HT1080 (cell line): ENCODE data around the gene MCTS1. TPM values are rescaled to one million over a fixed set of nuclear protein-coding genes. Genes with fewer than 3 reads are reported as not detected.
"Not testable (repeated sequence)": the region's sequence is repeated elsewhere in the genome, so short reads cannot be mapped to it uniquely, and the experiment has no call there.

Source experiments
- DNase-seq: peaks from one replicate; pipeline ENCODE4 v3.0.0-alpha.2; 2015; ENCODE audit warnings: low read depth
- total RNA-seq: library from RNA; depleted of rRNA; stranded (reverse); fragments of >200 nt; shearing (Covaris generic); gene quantifications from 2 replicates; pipeline ENCODE4 v1.2.3, GENCODE V29; 2014; rRNA removed

MCTS1 gene
- total RNA-seq, 1 experiment from 2014 or later = 71.9 TPM

DNA sequence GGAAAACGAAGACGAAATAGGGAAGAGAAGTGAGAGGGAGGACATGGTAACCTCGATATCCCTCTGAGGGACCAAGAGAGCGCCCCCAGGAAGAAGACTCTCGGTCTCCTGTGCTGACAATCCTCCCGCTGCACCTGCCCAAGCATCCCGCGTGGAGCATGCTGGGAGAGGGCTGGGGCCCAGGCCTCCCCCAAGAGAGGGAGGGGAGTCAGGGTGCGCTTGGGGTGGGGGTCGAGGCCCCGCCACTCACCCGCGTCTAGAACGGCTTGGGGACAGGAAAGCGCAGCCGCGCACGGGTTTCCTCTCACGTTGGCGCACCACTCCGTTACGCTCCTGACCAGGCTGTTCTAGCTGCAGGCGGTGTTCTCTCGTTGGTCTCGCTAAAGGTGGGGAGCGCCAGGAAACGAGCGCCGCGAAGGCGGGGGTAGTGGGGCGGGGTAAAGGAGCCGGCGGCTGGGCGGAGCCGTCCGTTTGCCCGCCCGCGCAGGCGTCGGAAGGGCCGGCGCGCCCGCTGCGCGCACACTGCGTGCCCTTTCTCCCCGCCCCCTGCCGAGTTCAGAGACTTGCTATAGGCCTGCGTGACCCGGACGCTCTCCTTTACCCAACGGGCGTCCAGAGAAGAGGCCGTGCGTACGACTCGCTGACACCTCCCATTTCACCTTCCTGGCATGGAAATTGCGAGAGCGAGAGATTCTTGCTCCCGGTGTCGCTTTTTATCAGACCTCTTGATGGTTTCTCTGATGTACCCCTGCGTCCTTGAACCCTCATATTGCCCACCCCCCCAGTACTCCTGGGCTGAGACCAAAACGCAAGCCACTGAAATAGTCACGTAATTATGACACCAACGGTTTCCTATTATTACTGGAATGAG lies 26.0 kb downstream of the MCTS1 start, which contains the start of gene C1GALT1C1:
Gene C1GALT1C1 (minus strand): TSS at position 388 of the 871 bp plus-strand sequence. CDS start 2,888 bp downstream, outside the sequence.
- DNase-seq = peak; percentile 93

DNA sequence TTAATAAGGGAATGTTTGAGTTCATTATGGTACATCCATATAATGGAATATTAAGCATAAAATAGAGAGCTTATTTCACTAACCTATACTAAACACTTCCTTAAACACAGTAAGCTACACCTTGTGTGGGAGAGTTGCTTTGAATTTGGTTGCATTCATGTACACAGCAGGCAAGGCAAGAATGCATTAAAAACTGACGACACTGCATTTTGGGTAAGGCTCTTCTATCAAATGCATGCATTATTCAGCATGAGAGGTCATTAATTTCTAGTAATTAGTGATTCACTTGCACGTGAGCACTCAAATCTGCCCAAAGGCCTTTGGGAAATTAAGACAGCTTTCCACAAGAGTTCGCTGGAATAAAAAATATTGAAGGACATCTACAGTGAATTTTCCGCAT lies 34.7 kb downstream of the MCTS1 start:
- DNase-seq = no peak

DNA sequence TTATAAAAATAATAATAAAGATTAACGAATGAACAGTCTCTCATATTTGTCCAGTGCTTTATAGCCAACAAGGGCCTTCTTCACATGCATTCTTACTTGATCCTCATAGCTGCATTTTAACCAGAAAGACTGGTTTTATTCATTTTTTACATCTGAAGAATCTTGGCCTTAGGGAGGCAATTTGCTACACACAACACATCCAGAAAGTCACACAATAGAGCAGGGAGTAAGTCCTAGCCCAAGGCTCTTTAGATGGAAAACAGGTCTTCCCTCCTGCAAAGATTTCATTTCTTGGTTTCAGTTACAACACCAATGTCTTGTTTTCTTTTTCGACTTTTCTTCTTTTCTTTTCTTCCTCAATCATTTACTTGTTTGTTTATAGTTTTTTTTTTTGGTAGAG lies 39.0 kb downstream of the MCTS1 start:
- DNase-seq = no peak

DNA sequence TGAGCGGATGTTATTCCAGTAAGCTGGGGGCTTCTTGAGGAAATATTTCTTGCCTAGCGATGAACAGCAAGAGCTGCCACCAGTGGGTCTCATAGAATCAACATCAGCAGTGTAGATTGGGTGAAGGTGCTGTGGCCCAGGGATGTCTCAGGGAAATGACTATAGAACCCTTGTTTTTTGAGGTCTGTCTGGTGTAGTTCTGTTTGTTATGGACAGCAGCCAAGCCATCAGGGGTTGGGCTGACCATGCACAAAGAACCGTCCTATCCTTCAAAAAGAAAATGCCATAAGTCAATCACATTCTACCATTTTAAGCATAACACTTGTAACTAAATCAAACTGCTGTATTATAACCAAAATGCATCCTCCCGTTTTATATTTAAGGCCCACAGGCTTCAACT lies 43.2 kb downstream of the MCTS1 start:
- peak; percentile 50 for DNase-seq

DNA sequence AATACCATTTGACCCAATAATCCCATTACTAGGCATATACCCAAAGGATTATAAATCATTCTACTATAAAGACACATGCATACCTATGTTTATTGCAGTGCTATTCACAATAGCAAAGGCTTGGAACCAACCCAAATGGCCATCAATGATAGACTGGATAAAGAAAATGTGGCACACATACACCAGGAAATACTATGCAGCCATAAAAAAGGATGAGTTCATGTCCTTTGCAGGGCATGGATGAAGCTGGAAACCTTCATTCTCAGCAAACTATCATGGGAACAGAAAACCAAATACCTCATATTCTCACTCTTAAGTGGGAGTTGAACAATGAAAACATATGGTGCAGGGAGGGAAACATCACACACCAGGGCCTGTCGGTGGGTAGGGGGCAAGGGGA lies 48.4 kb downstream of the MCTS1 start:
- DNase-seq = not testable (repeated sequence)

DNA sequence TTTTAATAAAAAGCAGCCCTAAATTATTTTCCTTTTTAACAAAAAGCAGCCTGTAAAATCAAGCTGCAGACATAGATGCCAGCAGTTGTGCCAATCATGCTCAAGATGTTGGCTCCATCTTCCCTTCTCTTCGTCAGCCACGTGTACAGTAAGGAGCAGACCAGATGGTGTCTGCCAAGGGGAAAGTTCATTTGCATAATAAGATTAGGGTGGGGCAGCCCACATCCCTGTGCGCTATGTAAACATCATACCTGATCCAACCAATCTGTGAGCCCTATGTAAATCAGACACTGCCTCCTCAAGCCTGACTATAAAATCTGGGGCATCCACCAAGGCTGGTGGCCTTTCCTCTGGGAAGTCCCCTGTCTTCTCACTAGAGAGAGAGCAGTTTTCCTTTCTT lies 49.1 kb downstream of the MCTS1 start:
- no peak for DNase-seq

DNA sequence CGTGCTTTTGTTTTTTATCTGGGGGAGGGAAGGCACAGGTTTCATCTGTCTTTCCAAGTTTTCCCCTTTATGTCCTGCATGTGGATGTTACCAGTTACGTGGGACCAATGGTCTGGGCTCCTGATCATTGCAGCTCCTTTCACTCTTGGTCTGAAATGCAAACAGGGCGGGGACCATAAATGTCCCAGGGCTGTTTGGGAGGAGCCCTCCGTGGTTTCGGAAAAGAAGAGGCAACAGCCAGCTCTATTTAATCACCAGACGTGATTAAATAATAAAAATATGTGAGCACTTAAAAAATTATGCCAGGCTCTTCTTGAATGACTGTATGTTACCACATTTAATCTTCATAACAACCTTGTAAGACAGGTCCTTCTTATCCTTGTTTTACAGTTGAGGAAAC lies 56.7 kb downstream of the MCTS1 start:
- no peak for DNase-seq

Other genes starting within 250 kb of the MCTS1 start
- not detected in 2 replicates for gene ATP1B4, start 242.0 kb upstream of the MCTS1 start, total RNA-seq
- 33.2 and 50.2 TPM in 2 replicates for gene LAMP2, start 134.8 kb upstream of the MCTS1 start, total RNA-seq
- 16.3 and 18.2 TPM in 2 replicates for gene CUL4B, start 43.1 kb upstream of the MCTS1 start, total RNA-seq
- gene C1GALT1C1, start 26.0 kb downstream of the MCTS1 start, total RNA-seq = 24.4 and 28.6 TPM in 2 replicates